Breast epithelium (tissue), 3 donors: ENCODE data around the gene RFPL2.

Experiments used
- CTCF ChIP-seq, 3 donors: fragments of 450-650 bp; IDR thresholded peaks; one replicate each; pipeline ENCODE4 v1.5.1; 2016 to 2017; ENCODE audit warnings: antibody characterized with exemption in 3 of 3, mild to moderate bottlenecking in 3 of 3, moderate library complexity in 3 of 3
- POLR2A ChIP-seq: fragments of 450-650 bp; IDR thresholded peaks from one replicate; pipeline ENCODE4 v1.6.1; 2016; ENCODE audit warnings: antibody characterized with exemption, mild to moderate bottlenecking, moderate library complexity
- POLR2AphosphoS5 ChIP-seq, 3 donors: sonication (generic); formaldehyde crosslinking; IDR thresholded peaks; one replicate each; pipeline ENCODE4 v1.6.1; 2017; ENCODE audit warnings: antibody characterized with exemption in 3 of 3

GRCh38 chr22:32240461-32240860, 35.6 kb upstream of the RFPL2 start:
- TF ChIP-seq POLR2AphosphoS5 (IDR thresholded peaks at IDR 0.05), result no peak
- no peak for TF ChIP-seq CTCF (IDR thresholded peaks at IDR 0.05)
- no peak for TF ChIP-seq POLR2A
